ENCODE results near the gene VMO1.

GRCh38 chr17:4743216-4743615 lies 42.9 kb downstream of the VMO1 start:
- no peak for TF ChIP-seq CTCF (IDR thresholded peaks at IDR 0.05)
- no peak for TF ChIP-seq POLR2A (IDR thresholded peaks at IDR 0.05)
